Vagina (tissue), 2 donors: ENCODE results near the gene IMP3. TPM values are rescaled to one million over a fixed set of nuclear protein-coding genes. Genes with fewer than 3 reads are reported as not detected.

Experiments used
- DNase-seq, 2 donors: peaks; one replicate each; pipeline ENCODE4 v3.0.0-alpha.2; 2017; ENCODE audit errors: extremely low spot score in 2 of 2
- H3K27ac ChIP-seq: fragments of 200-600 bp; sonication (generic); one replicate; pipeline ENCODE4 v1.5.1; 2019
- H3K27me3 ChIP-seq: fragments of 200-600 bp; sonication (generic); one replicate; pipeline ENCODE4 v1.5.1; 2019
- H3K36me3 ChIP-seq, 2 donors: fragments of 200-600 bp; sonication (generic); one replicate each; pipeline ENCODE4 v1.5.1; 2017 to 2019
- H3K4me1 ChIP-seq: fragments of 200-600 bp; sonication (generic); one replicate; pipeline ENCODE4 v1.5.1; 2019
- H3K4me3 ChIP-seq, 2 donors: fragments of 200-600 bp; sonication (generic); 1 replicate in 1 of 2; 2 replicates in 1 of 2; pipeline ENCODE4 v1.5.1; 2016 to 2019
- H3K9me3 ChIP-seq: fragments of 200-600 bp; sonication (generic); one replicate; pipeline ENCODE4 v1.5.1; 2019
- POLR2A ChIP-seq, 2 donors: fragments of 450-650 bp; IDR thresholded peaks; one replicate each; pipeline ENCODE4 v1.6.1; 2017; ENCODE audit warnings: antibody characterized with exemption in 2 of 2, mild to moderate bottlenecking in 2 of 2, moderate library complexity in 2 of 2
- POLR2AphosphoS5 ChIP-seq, 2 donors: sonication (generic); formaldehyde crosslinking; IDR thresholded peaks; one replicate each; pipeline ENCODE4 v1.9.0; 2017; ENCODE audit warnings: antibody characterized with exemption in 2 of 2, mild to moderate bottlenecking in 2 of 2, low read depth in 1 of 2; ENCODE audit not compliant: insufficient read depth in 1 of 2
- intact Hi-C: fragments of 100-400 bp; cut with DNase I; formaldehyde crosslinking; loops from one replicate; pipeline ENCODE4 v1.15.1; 2023
- total RNA-seq: library from RNA; depleted of rRNA; stranded (reverse); fragments of >200 nt; gene quantifications from one replicate; pipeline ENCODE4 v1.2.3, GENCODE V29; 2016
- TF ChIP-seq, protein P1 (sequence below), 3 experiments: fragments of 450-650 bp in 2 of 3; fragments of 200-600 bp in 1 of 3; sonication (generic) in 1 of 3; IDR thresholded peaks; one replicate each; pipeline ENCODE4 v1.5.1; 2017 to 2019; ENCODE audit warnings: antibody characterized with exemption in 3 of 3, mild to moderate bottlenecking in 2 of 3, moderate library complexity in 2 of 3

IMP3 gene
- total RNA-seq, 1 donor from 2014 or later, result 109 TPM

DNA sequence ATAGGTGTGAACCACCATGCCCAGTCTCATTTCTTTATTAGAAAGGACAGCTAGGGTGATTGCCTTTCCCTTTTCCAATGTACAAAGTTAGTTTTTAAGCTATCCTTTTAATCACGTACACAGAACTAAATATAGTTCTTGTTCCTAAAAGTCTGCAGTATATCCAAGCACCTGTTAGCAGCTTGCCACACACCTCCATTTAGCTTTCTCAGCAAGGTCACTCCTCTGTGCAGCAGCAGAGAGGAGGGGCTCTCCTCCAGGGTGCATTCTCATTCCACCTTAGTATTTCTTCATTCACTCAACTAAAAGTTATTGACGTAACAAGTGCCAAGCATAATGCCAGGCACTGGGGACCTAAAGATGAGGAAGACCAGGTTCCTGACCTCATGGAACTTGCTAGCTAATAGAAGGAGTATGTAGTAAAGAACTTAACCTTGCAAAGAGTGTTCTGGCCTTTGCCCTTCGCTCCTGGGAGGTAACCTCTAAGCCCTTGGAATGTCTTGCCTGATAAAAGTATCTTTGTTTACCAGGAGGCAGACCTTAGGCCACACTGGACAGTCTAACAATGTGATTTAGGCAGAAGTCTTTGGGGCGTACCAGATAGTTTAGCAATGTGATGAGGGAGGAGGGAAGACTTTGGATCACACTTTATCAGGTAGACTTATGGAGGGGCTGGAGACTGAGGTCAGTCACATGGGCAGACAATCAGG, 48.2 kb downstream of the IMP3 start:
- TF ChIP-seq, protein P1, sequence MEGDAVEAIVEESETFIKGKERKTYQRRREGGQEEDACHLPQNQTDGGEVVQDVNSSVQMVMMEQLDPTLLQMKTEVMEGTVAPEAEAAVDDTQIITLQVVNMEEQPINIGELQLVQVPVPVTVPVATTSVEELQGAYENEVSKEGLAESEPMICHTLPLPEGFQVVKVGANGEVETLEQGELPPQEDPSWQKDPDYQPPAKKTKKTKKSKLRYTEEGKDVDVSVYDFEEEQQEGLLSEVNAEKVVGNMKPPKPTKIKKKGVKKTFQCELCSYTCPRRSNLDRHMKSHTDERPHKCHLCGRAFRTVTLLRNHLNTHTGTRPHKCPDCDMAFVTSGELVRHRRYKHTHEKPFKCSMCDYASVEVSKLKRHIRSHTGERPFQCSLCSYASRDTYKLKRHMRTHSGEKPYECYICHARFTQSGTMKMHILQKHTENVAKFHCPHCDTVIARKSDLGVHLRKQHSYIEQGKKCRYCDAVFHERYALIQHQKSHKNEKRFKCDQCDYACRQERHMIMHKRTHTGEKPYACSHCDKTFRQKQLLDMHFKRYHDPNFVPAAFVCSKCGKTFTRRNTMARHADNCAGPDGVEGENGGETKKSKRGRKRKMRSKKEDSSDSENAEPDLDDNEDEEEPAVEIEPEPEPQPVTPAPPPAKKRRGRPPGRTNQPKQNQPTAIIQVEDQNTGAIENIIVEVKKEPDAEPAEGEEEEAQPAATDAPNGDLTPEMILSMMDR (IDR thresholded peaks at IDR 0.05), result no peak
- TF ChIP-seq POLR2AphosphoS5 (IDR thresholded peaks at IDR 0.05; ENCODE audit: insufficient read depth in 1 of 2, low read depth in 1 of 2) (no peak), POLR2A (IDR thresholded peaks at IDR 0.05) (no peak)
- no peak for DNase-seq
- intact Hi-C loops, result no loop called here

GRCh38 chr15:75590239-75590638, 49.8 kb downstream of the IMP3 start:
- no peak for DNase-seq
- no peak for TF ChIP-seq POLR2A (IDR thresholded peaks at IDR 0.05)
- TF ChIP-seq, protein P1 (IDR thresholded peaks at IDR 0.05), result no peak
- TF ChIP-seq POLR2AphosphoS5 (IDR thresholded peaks at IDR 0.05; ENCODE audit: insufficient read depth in 1 of 2, low read depth in 1 of 2), result no peak
- H3K9me3 ChIP-seq, result no peaks in the 10 kb centered on the region
- no peak overlapping the region for H3K27ac ChIP-seq
- H3K27me3 ChIP-seq, result no peaks in the 10 kb centered on the region
- no peaks in the 10 kb centered on the region for H3K4me1 ChIP-seq
- no peak overlapping the region for H3K4me3 ChIP-seq
- no peaks in the 10 kb centered on the region for H3K36me3 ChIP-seq
- intact Hi-C loops, result no loop called here

More for the DNA sequence above, 48.2 kb downstream of the IMP3 start:
- Histone ChIP-seq H3K27me3 (no peaks in the 10 kb centered on the region), H3K4me3 (no peak overlapping the region), H3K4me1 (no peaks in the 10 kb centered on the region), H3K27ac (no peak overlapping the region), H3K9me3 (no peaks in the 10 kb centered on the region), H3K36me3 (no peaks in the 10 kb centered on the region)

Other genes with a start within 250 kb of the IMP3 start
- gene SIN3A, start 188.5 kb downstream of the IMP3 start, total RNA-seq, result 59.2 TPM
- gene PTPN9, start 60.9 kb downstream of the IMP3 start, total RNA-seq, result 18.2 TPM
- gene SNUPN, start 14.5 kb downstream of the IMP3 start, total RNA-seq, result 21.9 TPM
- gene SNX33, start 7.7 kb upstream of the IMP3 start, total RNA-seq, result 23.6 TPM
- 23.1 TPM for gene CSPG4, start 72.6 kb upstream of the IMP3 start, total RNA-seq
- gene UBE2Q2, start 203.2 kb upstream of the IMP3 start, total RNA-seq, result 21.6 TPM